CD14-positive monocyte (primary cell): Measurements from ENCODE around the gene CDKAL1. TPM values are rescaled to one million over a fixed set of nuclear protein-coding genes. Genes with fewer than 3 reads are reported as not detected.

Experiments
- DNase-seq, 3 donors: peaks; one replicate each; pipeline ENCODE4 v3.0.0-alpha.2; 2011 to 2022
- H2AFZ ChIP-seq: 2 replicates; pipeline ENCODE4 v1.6.0; 2012; ENCODE audit warnings: mild to moderate bottlenecking, low read depth, low read length, inconsistent platforms; ENCODE audit not compliant: insufficient read depth, poor library complexity, severe bottlenecking
- H3K27ac ChIP-seq, 2 donors: 1 replicate in 1 of 2; 2 replicates in 1 of 2; pipeline ENCODE4 v1.5.1; 2012 to 2013; ENCODE audit warnings: low read length in 2 of 2, control low read depth in 1 of 2, inconsistent platforms in 1 of 2, low read depth in 1 of 2, mild to moderate bottlenecking in 1 of 2
- H3K27me3 ChIP-seq, 2 donors: one replicate each; pipeline versions ENCODE4 v1.6.0 to v1.6.1; 2011 to 2013; ENCODE audit warnings: low read length in 2 of 2; ENCODE audit not compliant: control insufficient read depth in 2 of 2, insufficient read depth in 2 of 2
- H3K36me3 ChIP-seq, 2 donors: replicated peaks in 1 of 2; 1 replicate in 1 of 2; 2 replicates in 1 of 2; pipeline versions ENCODE4 v1.5.1 to v1.6.1; 2012 to 2013; ENCODE audit warnings: low read length in 2 of 2, control low read depth in 1 of 2, inconsistent platforms in 1 of 2, mild to moderate bottlenecking in 1 of 2; ENCODE audit not compliant: insufficient read depth in 2 of 2, control insufficient read depth in 1 of 2
- H3K4me1 ChIP-seq, 2 donors: 1 replicate in 1 of 2; 2 replicates in 1 of 2; pipeline versions ENCODE4 v1.5.1 to v1.6.1; 2012 to 2013; ENCODE audit warnings: low read length in 2 of 2, control low read depth in 1 of 2, inconsistent platforms in 1 of 2, mild to moderate bottlenecking in 1 of 2, moderate library complexity in 1 of 2; ENCODE audit not compliant: insufficient read depth in 2 of 2, control insufficient read depth in 1 of 2
- H3K4me2 ChIP-seq: replicated peaks from 2 replicates; pipeline ENCODE3; 2012; ENCODE audit warnings: low read length, moderate library complexity, mild to moderate bottlenecking; ENCODE audit not compliant: poor library complexity, severe bottlenecking; ENCODE audit errors: extremely low read depth
- H3K4me3 ChIP-seq, 3 experiments: fragments of 200-600 bp in 1 of 3; sonication (generic) in 1 of 3; replicated peaks in 1 of 3; 1 replicate in 2 of 3; 2 replicates in 1 of 3; pipeline ENCODE4 v1.5.1; 2011 to 2013; ENCODE audit warnings: low read length in 3 of 3, mild to moderate bottlenecking in 3 of 3, control low read depth in 2 of 3, low read depth in 2 of 3, inconsistent platforms in 1 of 3, moderate library complexity in 1 of 3
- H3K79me2 ChIP-seq: 2 replicates; pipeline ENCODE4 v1.6.0; 2012; ENCODE audit warnings: mild to moderate bottlenecking, control low read depth, inconsistent platforms, low read length, moderate library complexity; ENCODE audit not compliant: insufficient read depth
- H3K9ac ChIP-seq: 2 replicates; pipeline ENCODE4 v1.6.0; 2017; ENCODE audit warnings: low read length, mild to moderate bottlenecking; ENCODE audit not compliant: insufficient read depth, poor library complexity, severe bottlenecking
- H3K9me3 ChIP-seq, 2 donors: replicated peaks in 1 of 2; 1 replicate in 1 of 2; 2 replicates in 1 of 2; pipeline versions ENCODE4 v1.5.1 to v1.6.1; 2012 to 2013; ENCODE audit warnings: low read length in 2 of 2, control low read depth in 1 of 2; ENCODE audit not compliant: control insufficient read depth in 1 of 2, insufficient read depth in 1 of 2
- H4K20me1 ChIP-seq: 2 replicates; pipeline ENCODE4 v1.6.0; 2012; ENCODE audit warnings: mild to moderate bottlenecking, low read length, control low read depth, moderate library complexity; ENCODE audit not compliant: insufficient read depth
- H3K27ac Mint-ChIP-seq, 7 donors: one replicate each; pipeline ENCODE4 v1.8.0; 2020; ENCODE audit warnings: mild to moderate bottlenecking in 7 of 7, mixed read lengths in 7 of 7, moderate library complexity in 6 of 7, inconsistent platforms in 2 of 7
- H3K27me3 Mint-ChIP-seq, 3 donors: one replicate each; pipeline ENCODE4 v1.8.0; 2021 to 2022; ENCODE audit warnings: low read depth in 3 of 3, mild to moderate bottlenecking in 3 of 3, mixed read lengths in 3 of 3, moderate library complexity in 3 of 3, inconsistent platforms in 1 of 3
- H3K36me3 Mint-ChIP-seq, 2 donors: one replicate each; pipeline ENCODE4 v1.8.0; 2020; ENCODE audit warnings: mixed read lengths in 2 of 2, inconsistent platforms in 1 of 2, mild to moderate bottlenecking in 1 of 2
- H3K4me1 Mint-ChIP-seq: one replicate; pipeline ENCODE4 v1.8.0; 2020; ENCODE audit warnings: mild to moderate bottlenecking, mixed read lengths
- H3K4me3 Mint-ChIP-seq, 2 donors: one replicate each; pipeline ENCODE4 v1.8.0; 2020; ENCODE audit warnings: mild to moderate bottlenecking in 2 of 2, mixed read lengths in 2 of 2, moderate library complexity in 1 of 2
- H3K9me3 Mint-ChIP-seq, 7 donors: one replicate each; pipeline ENCODE4 v1.8.0; 2020 to 2022; ENCODE audit warnings: mixed read lengths in 7 of 7, mild to moderate bottlenecking in 6 of 7, moderate library complexity in 6 of 7, inconsistent platforms in 2 of 7
- WGBS: methylation state at CpG from one replicate; pipeline ENCODE4 v1.1.5; 2013; ENCODE audit warnings: missing lambda C conversion rate; ENCODE audit not compliant: insufficient coverage; 5-methylcytosine and 5-hydroxymethylcytosine counted together
- intact Hi-C, 2 donors: fragments of 100-400 bp; cut with micrococcal nuclease; formaldehyde crosslinking; loops; one replicate each; pipeline versions ENCODE4 v1.15.0 to v1.15.1; 2023
- polyA plus RNA-seq, 3 donors: library from polyadenylated mRNA; depleted of rRNA in 1 of 3; unstranded in 2 of 3; stranded (reverse) in 1 of 3; fragments of 300-500 nt in 2 of 3; fragments of >200 nt in 1 of 3; fragmentation: Illumina TruSeq in 2 of 3; gene quantifications; 1 replicate in 2 of 3; 2 replicates in 1 of 3; pipeline ENCODE4 v1.2.3, GENCODE V29; 2012 to 2021
- TF ChIP-seq, protein P1 (sequence below): fragments of 200-600 bp; IDR thresholded peaks from one replicate; pipeline ENCODE4 v1.8.0; 2022; ENCODE audit warnings: antibody characterized with exemption, mild to moderate bottlenecking

CDKAL1 gene
- polyA plus RNA-seq, 3 donors = 3.2 to 12.4 (median 8.3) TPM

DNA sequence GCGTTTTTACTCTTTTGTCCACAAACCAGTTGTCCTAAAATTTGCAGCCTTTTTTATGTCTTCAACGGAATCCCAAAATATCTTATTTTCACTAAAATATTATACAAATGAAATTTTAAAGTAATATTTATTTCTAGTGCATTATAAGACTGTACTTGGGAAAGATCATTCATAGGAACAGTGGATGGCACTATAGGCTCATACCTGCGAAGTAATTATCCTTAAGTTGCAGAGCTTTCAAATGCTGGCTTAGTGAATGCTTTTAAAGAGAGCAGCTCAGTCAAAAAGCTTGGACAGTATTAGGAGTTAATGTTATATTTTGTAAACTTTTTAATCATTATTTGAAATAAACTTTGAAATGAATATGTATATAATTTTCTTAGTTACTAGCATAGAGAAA, 254.9 kb downstream of the CDKAL1 start:
- TF ChIP-seq, protein P1, sequence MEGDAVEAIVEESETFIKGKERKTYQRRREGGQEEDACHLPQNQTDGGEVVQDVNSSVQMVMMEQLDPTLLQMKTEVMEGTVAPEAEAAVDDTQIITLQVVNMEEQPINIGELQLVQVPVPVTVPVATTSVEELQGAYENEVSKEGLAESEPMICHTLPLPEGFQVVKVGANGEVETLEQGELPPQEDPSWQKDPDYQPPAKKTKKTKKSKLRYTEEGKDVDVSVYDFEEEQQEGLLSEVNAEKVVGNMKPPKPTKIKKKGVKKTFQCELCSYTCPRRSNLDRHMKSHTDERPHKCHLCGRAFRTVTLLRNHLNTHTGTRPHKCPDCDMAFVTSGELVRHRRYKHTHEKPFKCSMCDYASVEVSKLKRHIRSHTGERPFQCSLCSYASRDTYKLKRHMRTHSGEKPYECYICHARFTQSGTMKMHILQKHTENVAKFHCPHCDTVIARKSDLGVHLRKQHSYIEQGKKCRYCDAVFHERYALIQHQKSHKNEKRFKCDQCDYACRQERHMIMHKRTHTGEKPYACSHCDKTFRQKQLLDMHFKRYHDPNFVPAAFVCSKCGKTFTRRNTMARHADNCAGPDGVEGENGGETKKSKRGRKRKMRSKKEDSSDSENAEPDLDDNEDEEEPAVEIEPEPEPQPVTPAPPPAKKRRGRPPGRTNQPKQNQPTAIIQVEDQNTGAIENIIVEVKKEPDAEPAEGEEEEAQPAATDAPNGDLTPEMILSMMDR = no peak
- Histone ChIP-seq H3K36me3 (peaks cover 0 to 2% of the 10 kb centered on the region in 2 donors), H3K79me2 (no peaks in the 10 kb centered on the region), H3K27me3 (no peaks in the 10 kb centered on the region), H3K4me3 (no peak overlapping the region), H3K4me1 (no peaks in the 10 kb centered on the region), H4K20me1 (no peaks in the 10 kb centered on the region), H3K9me3 (no peaks in the 10 kb centered on the region), H3K27ac (no peak overlapping the region), H3K9ac (no peak overlapping the region), H3K4me2 (no peak overlapping the region), H2AFZ (no peak overlapping the region)
- DNase-seq = no peak
- Mint-ChIP-seq H3K4me3 (no peak overlapping the region), H3K27me3 (no peaks in the 10 kb centered on the region), H3K4me1 (no peaks in the 10 kb centered on the region), H3K27ac (no peak overlapping the region), H3K36me3 (peaks cover 8% of the 10 kb centered on the region in 2 donors), H3K9me3 (no peaks in the 10 kb centered on the region)
- WGBS = no CpG with 5 or more reads among the region's 3 CpGs
- intact Hi-C loops = no loop called here

DNA sequence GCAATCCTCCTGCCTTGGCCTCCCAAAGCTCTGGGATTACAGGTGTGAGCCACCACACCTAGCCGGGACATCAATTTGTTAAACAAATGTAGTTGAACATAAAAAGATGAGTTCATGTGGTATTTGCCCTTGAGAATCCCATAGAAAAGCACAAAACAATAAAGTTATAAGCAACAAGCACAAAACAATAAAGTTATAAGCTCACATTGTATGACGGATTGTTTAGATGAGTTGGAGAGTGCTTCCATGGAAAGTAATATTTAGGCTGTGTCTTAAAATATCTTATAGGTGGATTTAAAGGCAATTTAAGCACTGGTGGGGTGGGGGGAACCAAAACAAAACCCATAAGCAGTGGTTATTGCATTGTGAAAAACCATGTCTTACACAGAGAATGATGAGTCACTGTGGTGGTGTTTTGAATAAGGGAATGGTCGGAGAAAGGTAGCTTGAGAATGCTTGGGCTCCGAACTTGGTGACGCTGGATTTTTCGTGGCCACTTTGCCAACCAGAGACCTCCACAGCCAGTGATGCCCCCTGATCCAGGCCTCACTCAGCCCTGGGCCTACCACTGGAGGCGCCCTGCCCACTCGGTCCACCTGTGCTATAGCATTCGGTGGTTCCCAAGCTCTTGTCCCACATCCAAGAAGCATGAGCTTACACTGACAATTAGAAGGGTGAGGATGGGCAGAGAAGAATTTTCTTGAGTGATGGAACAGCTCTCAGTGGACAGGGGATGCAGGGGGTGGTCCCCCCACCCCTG, 256.0 kb downstream of the CDKAL1 start:
- H3K36me3 ChIP-seq = peaks cover 0 to 2% of the 10 kb centered on the region in 2 donors
- no peaks in the 10 kb centered on the region for H3K27me3 ChIP-seq
- H3K4me2 ChIP-seq = no peak overlapping the region
- H3K4me3 ChIP-seq = no peak overlapping the region
- H3K27ac ChIP-seq = no peak overlapping the region
- DNase-seq = no peak
- no peak overlapping the region for H3K27ac Mint-ChIP-seq
- TF ChIP-seq, protein P1 = no peak
- no peaks in the 10 kb centered on the region for H3K9me3 Mint-ChIP-seq
- no peaks in the 10 kb centered on the region for H4K20me1 ChIP-seq
- H3K4me1 Mint-ChIP-seq = no peaks in the 10 kb centered on the region
- WGBS = 82% methylated on average over 6 of the region's 9 CpGs
- intact Hi-C loops = no loop called here
- no peaks in the 10 kb centered on the region for H3K9me3 ChIP-seq
- H3K36me3 Mint-ChIP-seq = peaks cover 8% of the 10 kb centered on the region in 2 donors
- no peaks in the 10 kb centered on the region for H3K4me1 ChIP-seq
- no peak overlapping the region for H3K4me3 Mint-ChIP-seq
- no peak overlapping the region for H2AFZ ChIP-seq
- H3K79me2 ChIP-seq = no peaks in the 10 kb centered on the region
- H3K9ac ChIP-seq = no peak overlapping the region
- H3K27me3 Mint-ChIP-seq = no peaks in the 10 kb centered on the region
